ENCODE data around the gene CERS2. TPM values are rescaled to one million over a fixed set of nuclear protein-coding genes. Genes with fewer than 3 reads are reported as not detected.

CERS2 gene
- total and polyA plus RNA-seq, 2 of the 13 experiments (the other 11 are each of a cell fraction or from before 2014, with no cell fraction given): 269 to 298 TPM

GRCh38 chr1:151012684-151013471, 38.2 kb upstream of the CERS2 start (continued):
- TF ChIP-seq GABPA (IDR thresholded peaks at IDR 0.05; ENCODE audit: low read depth, low read length) (no peak), GABPA (CRISPR knock-in tag; IDR thresholded peaks at IDR 0.05; ENCODE audit: low read depth) (peak; percentile 48; the same call in 1 of the 2 replicates), ARID5B (CRISPR knock-in tag; IDR thresholded peaks at IDR 0.05) (peak; percentile 91), POLR2G (IDR thresholded peaks at IDR 0.05; ENCODE audit: low read depth, low read length) (peak; percentile 71; the same call in 1 of the 2 replicates), ZNF121 (CRISPR knock-in tag; IDR thresholded peaks at IDR 0.05) (no peak), ZMYM2 (CRISPR knock-in tag; IDR thresholded peaks at IDR 0.05) (peak; percentile 97), ZNF207 (IDR thresholded peaks at IDR 0.05; ENCODE audit: borderline replicate concordance) (no peak), ARID3A (IDR thresholded peaks at IDR 0.05; ENCODE audit: low read depth, low read length) (peak; percentile 90), HOXA5 (CRISPR knock-in tag; IDR thresholded peaks at IDR 0.05) (peak; percentile 76; the same call in 1 of the 2 replicates), ZFP90 (CRISPR knock-in tag; IDR thresholded peaks at IDR 0.05; ENCODE audit: borderline replicate concordance) (no peak; the same call in 1 of the 2 replicates), TEAD3 (CRISPR knock-in tag; optimal IDR thresholded peaks at IDR 0.05; ENCODE audit: borderline replicate concordance) (peak; percentile 96), ZSCAN20 (CRISPR knock-in tag; IDR thresholded peaks at IDR 0.05; ENCODE audit: borderline replicate concordance) (0 out of 2 replicates have a peak, but pooled peaks have one; percentile 12), CHD4 (IDR thresholded peaks at IDR 0.05; ENCODE audit: borderline replicate concordance, low read length) (peak; percentile 94; the same call in 1 of the 2 replicates), RARA (CRISPR knock-in tag; IDR thresholded peaks at IDR 0.05) (peak; percentile 80), HOXA3 (CRISPR knock-in tag; IDR thresholded peaks at IDR 0.05) (peak; percentile 79; the same call in 1 of the 2 replicates), PRDM15 (CRISPR knock-in tag; IDR thresholded peaks at IDR 0.05) (peak; percentile 77; the same call in 1 of the 2 replicates), PHF8 (CRISPR knock-in tag; IDR thresholded peaks at IDR 0.05) (peak; percentile 17; the same call in 1 of the 2 replicates), DPF2 (CRISPR knock-in tag; IDR thresholded peaks at IDR 0.05; ENCODE audit: borderline replicate concordance, low read depth) (peak; percentile 85), ZKSCAN8 (CRISPR knock-in tag; IDR thresholded peaks at IDR 0.05; ENCODE audit: borderline replicate concordance) (peak; percentile 54; the same call in 1 of the 2 replicates)
